AG04449 (cell line): ENCODE measurements around the gene SLC12A8.

ENCODE experiments used
- CTCF ChIA-PET: fragments of 350-600 bp; formaldehyde crosslinking; extraction: SDS; loops from one replicate; lab custom pipeline; 2021; ENCODE audit warnings: antibody characterized with exemption; lab: Yijun Ruan, JAX
- POLR2A ChIA-PET: fragments of 400-600, 350-600 bp; formaldehyde crosslinking; extraction: SDS; loops from one replicate; lab custom pipeline; 2020; ENCODE audit warnings: antibody characterized with exemption, inconsistent platforms; lab: Yijun Ruan, JAX
- DNase-seq: peaks from one replicate; pipeline ENCODE4 v3.0.0-alpha.2; 2010; ENCODE audit warnings: low read depth, low spot score
- H3K4me3 ChIP-seq: 2 replicates; pipeline ENCODE4 v1.5.1; 2011; ENCODE audit warnings: low read depth, mild to moderate bottlenecking, control low read depth, low read length
- CTCF ChIP-seq: IDR thresholded peaks from one replicate; pipeline ENCODE4 v1.5.1; 2011; ENCODE audit warnings: mild to moderate bottlenecking, moderate library complexity, low read length, control low read depth, inconsistent platforms; ENCODE audit not compliant: insufficient read depth; ENCODE audit errors: missing control alignments

Gene SLC12A8

GRCh38 chr3:125140818-125141595 is 71.5 kb downstream of the SLC12A8 start:
- DNase-seq: no peak
- CTCF ChIA-PET: interaction anchor here (0.8 to 1.5 kb wide), 4 partner anchors 10 to 444 kb away, joined by 3 read pairs; no protein-coding TSS in a partner anchor
- no peak overlapping the region for H3K4me3 ChIP-seq
- no peak for TF ChIP-seq CTCF
- POLR2A ChIA-PET: interaction anchor here (0.7 to 2.3 kb wide), 5 partner anchors 12 to 254 kb away, joined by 3 to 10 read pairs (median 5); partner anchors contain the start of gene ITGB5

GRCh38 chr3:125140011-125140817 is 72.3 kb downstream of the SLC12A8 start:
- CTCF ChIA-PET: interaction anchor here (0.6 to 1.5 kb wide), 4 partner anchors 9 to 445 kb away, joined by 3 read pairs; no protein-coding TSS in a partner anchor
- H3K4me3 ChIP-seq: no peak overlapping the region
- TF ChIP-seq CTCF: no peak
- no peak for DNase-seq
- POLR2A ChIA-PET: interaction anchor here (0.7 to 2.3 kb wide), 5 partner anchors 11 to 253 kb away, joined by 3 to 10 read pairs (median 5); partner anchors contain the start of gene ITGB5

DNA sequence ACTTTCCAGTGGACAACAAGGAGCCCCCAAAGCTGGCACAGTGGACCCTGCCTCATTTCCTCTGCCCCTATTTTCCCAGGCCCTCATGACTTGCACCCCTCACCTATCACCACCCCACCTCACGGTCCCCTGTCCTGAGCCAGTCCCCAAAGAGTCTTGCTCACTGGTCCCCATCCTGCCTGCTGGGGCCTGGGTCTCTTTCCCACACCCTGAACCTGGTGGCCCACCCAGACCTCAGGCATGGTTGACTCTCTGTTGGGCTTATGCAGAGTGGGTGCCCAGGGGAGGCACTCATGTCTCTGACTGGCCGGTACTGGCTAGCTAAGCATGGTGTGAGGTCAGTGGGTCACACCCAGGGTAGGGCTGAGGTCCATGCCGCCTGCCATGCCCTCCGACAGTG is 73.2 kb downstream of the SLC12A8 start:
- ChIA-PET CTCF (interaction anchor here (0.6 kb wide), 1 partner anchor 58 kb away, joined by 3 read pairs; no protein-coding TSS in a partner anchor), POLR2A (interaction anchor here (1.9 to 2.3 kb wide), 2 partner anchors 10 to 76 kb away, joined by 7 to 10 read pairs; no protein-coding TSS in a partner anchor)
- H3K4me3 ChIP-seq: no peak overlapping the region
- TF ChIP-seq CTCF: no peak
- no peak for DNase-seq

- H3K4me3 ChIP-seq: no peak overlapping the region
- TF ChIP-seq CTCF: no peak
- DNase-seq: no peak
- CTCF ChIA-PET: interaction anchor here (1.0 to 1.6 kb wide), 3 partner anchors 12 to 301 kb away, joined by 3 read pairs; no protein-coding TSS in a partner anchor
- POLR2A ChIA-PET: no interaction called here
Measured at GRCh38 chr3:125137358-125138033, 75.1 kb downstream of the SLC12A8 start.

- POLR2A ChIA-PET: no interaction called here
- CTCF ChIA-PET: interaction anchor here (1.0 to 1.3 kb wide), 2 partner anchors 13 to 209 kb away, joined by 3 read pairs; no protein-coding TSS in a partner anchor
- TF ChIP-seq CTCF: no peak
- no peak overlapping the region for H3K4me3 ChIP-seq
- DNase-seq: no peak
Measured at GRCh38 chr3:125136966-125137357, 75.6 kb downstream of the SLC12A8 start.
